NCI-H526 treated with DMSO at 0.1 percent for 48 hours (cell line): ENCODE results near the gene PCDHA1.
A peak's percentile ranks its signal among the peaks of the same experiment; 100 is the strongest.

Source experiments
- DNase-seq: peaks from one replicate; lab custom pipeline; 2025; lab: John Stamatoyannopoulos, UW

Gene PCDHA1

GRCh38 chr5:140923601-140924000 is 137.7 kb downstream of the PCDHA1 start:
- DNase-seq, result no peak

DNA sequence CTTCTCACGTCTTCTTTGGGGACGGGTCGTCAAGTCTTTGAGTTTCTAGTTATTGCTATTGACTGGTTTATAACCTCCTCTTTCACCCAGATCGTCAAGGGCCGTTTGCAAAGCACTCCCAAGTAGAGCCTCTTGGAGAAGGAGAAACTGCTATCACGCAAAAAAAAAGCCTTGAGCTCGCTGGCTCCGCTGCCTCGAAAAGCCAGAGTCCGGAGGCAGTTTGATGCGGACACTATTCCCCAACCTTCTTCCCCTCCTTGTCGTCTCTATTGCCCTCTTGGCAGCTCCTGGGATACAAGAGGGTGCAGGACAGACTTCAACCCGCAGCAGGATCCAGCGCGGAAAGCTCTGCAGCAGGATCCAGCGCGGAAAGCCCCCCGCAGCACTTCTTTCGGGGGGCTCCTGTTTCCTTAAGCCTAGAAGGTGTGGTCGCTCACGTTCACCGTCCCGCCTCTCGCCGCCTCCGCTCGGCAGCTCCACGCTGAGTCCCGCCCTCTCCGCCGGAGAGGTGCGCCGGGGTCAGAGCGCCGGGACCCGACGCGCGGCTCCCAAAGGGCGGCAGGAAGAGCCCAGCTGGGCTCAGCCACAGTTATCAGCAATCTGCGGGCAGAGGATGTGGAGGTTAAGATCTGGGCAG is 140.0 kb downstream of the PCDHA1 start, which contains the start of gene PCDHAC1:
PCDHAC1 (plus strand) TSS at position 494 of the 637 bp plus-strand sequence. CDS start 594 bp downstream, outside the sequence.
- peak; percentile 70 for DNase-seq

- peak; percentile 82 for DNase-seq
Observed at GRCh38 chr5:140926443-140927227, 140.7 kb downstream of the PCDHA1 start.

DNA sequence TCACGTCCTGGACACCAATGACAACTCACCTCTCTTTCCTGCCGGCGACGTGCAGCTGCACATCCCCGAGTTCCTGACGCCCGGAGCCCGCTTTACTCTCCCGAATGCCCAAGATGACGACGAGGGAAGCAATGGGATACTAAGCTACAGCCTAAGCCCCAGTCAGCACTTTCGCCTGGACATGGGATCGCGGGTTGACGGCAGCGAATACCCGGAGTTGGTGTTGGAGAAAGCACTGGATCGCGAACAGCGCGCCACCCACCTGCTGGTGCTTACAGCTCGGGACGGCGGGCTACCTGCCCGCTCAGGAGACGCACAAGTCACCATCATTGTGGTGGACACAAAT is 141.3 kb downstream of the PCDHA1 start:
- DNase-seq, result no peak

- no peak for DNase-seq
Observed at GRCh38 chr5:140934964-140935606, 149.1 kb downstream of the PCDHA1 start.

DNA sequence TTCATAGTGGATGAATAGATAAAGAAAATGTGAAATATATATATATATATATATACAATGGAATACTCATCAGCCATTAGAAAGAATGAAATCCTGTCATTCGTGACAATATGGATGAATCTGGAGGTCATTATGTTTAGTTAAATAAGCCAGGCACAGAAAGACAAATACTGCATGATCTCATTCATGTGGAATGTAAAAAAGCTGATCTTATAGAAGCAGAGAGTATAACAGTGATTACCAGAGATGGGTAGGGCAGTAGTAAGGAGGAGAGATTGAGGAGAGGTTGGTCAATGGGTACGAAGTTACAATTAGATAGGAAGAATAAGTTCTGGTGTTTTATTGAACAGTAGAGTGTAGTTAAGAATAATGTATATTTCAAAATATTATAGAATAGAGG is 160.6 kb downstream of the PCDHA1 start:
- no peak for DNase-seq

- no peak for DNase-seq
Observed at GRCh38 chr5:140951636-140952035, 165.7 kb downstream of the PCDHA1 start.

DNA sequence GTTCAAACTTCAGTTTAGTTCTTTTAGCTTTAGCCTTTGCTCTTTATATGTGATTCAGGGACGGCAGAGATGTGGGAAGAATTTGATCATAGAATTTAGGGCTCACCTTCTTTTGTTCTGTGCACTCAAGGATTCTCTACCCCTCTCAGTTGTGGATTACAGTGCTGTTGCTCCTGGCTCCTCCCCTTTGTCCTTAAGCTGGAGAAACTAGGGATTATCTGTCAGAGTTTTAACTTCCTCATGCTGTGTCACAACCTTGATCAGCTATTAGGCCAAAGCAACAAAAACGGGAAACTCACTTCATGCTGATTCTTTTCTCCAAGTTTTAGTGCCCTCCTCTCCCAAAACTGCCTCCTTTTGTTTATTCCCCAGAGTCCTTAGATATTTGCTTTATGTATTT is 167.3 kb downstream of the PCDHA1 start:
- no peak for DNase-seq

GRCh38 chr5:140962190-140962589 is 176.2 kb downstream of the PCDHA1 start:
- no peak for DNase-seq

GRCh38 chr5:140964356-140964755 is 178.4 kb downstream of the PCDHA1 start:
- no peak for DNase-seq

DNA sequence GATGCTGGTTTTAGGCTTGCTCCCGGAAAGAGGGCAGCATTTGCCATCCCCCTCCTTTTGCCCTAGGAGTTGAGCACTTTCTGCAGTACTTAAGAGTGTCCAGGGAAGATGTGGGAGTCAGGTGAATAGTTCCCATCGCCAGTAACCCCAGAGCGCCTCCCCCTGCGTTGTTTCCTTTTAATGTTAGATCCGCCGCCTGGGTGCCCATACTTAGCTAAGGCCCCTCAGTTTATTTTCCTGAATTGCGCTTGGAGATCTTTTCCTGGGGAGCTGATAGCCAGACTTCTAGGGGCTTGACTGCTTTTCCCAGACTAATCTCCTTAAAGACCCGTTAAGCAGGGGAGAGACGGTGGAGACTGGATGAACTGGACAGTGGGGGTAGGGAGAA is 180.0 kb downstream of the PCDHA1 start:
- no peak for DNase-seq

- peak; percentile 64 for DNase-seq
Observed at GRCh38 chr5:140966293-140967225, 180.6 kb downstream of the PCDHA1 start, which contains the start of gene PCDHAC2. TSS of gene PCDHAC2 (plus strand) at chr5:140966476. CDS start at chr5:140966767, 291 bp downstream.

DNA sequence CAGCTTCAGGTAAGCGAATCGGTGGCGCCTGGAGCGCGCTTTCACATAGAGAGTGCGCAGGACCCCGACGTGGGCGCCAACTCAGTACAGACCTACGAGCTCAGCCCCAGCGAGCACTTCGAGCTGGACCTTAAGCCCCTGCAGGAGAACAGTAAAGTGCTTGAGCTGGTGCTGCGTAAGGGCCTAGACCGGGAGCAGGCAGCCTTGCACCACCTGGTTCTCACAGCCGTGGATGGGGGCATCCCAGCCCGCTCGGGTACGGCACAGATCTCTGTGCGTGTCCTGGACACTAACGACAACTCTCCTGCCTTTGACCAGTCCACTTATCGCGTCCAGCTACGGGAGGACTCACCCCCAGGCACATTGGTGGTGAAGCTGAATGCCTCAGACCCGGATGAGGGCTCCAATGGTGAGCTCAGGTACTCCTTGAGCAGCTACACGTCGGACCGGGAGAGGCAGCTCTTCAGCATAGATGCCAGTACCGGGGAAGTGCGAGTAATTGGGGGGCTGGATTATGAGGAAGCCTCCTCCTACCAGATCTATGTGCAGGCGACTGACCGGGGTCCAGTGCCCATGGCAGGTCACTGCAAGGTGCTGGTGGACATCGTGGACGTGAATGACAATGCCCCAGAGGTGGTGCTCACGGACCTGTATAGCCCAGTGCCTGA is 181.4 kb downstream of the PCDHA1 start:
- no peak for DNase-seq

GRCh38 chr5:140969880-140970279 is 183.9 kb downstream of the PCDHA1 start:
- no peak for DNase-seq

DNA sequence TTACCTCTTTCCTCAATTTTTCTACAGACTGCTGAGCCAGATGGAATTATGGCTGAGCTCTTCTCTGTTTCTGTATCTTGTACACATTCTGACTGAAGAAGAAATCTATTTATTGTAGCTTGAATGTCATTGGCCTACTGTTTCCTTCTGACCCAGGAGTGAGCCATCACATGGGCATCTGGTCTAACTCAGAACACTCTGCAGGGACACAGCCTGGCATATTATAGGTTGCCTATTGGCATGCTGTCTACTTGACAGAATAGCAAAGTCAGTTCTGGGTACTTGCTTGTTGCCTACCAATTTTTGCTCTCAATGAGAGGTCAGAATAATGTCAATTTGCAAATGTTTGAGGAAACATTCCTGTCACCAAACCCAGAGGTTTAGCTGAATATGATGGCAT is 187.6 kb downstream of the PCDHA1 start:
- no peak for DNase-seq

- no peak for DNase-seq
Observed at GRCh38 chr5:140977003-140977402, 191.1 kb downstream of the PCDHA1 start.

DNA sequence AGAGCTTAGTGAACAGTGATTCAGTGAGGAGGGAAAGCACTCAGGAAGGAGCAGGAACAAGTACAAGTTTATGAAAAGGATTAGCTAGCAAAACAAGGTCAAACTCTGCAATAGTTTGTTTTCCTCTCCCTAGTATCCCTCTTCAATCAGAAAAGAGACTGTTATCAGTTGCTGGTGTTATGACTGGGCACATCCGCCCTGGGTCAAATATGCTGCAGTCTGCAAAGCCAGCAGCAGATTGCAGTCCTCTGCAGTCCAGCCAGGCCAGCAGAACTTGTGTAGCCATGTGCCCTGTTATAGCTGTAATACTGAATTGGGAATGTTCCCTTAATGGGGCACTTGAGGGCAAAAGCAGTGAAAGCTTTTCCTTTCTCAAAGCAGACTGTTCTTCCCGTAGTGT is 192.3 kb downstream of the PCDHA1 start:
- no peak for DNase-seq

DNA sequence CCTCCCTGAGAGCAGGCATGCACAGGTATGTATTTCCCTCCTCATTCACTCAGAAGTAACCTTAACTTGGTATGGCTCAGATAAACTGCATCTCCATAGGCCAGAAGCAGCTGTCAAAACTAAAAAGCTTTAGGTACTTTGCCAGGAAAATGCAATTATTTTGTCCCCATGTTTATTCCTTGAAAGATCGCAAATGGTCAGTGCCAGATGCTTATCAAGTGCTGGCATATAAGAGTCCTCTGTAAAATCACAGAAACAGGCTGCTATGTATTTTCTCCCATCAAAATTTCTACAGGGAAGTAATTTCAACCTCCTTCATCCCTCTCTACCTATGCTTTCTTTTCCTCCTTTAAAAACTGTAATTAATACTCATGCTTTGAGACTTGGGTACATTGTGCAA is 193.0 kb downstream of the PCDHA1 start:
- no peak for DNase-seq

GRCh38 chr5:140982083-140982716 is 196.3 kb downstream of the PCDHA1 start:
- no peak for DNase-seq

- no peak for DNase-seq
Observed at GRCh38 chr5:140986117-140986521, 200.2 kb downstream of the PCDHA1 start.

DNA sequence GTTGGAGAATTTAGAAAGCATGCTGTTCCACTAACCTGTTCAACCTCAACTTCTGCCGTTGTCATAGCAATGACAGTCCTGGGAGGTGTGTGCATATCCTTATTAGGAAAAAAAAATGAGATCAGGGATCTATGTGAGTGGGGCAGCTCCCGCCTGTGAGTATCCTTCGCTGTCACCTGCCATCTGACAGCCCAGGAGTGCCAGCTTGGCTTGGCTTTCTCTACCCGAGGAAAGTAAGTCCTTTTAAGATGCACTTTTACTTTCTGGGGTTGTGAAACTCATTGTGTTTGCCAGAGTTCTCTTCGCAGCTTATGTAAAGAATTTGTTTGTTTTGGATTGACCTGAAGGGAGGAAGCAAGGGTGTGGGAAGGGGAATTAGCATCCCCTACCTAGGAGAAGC is 202.2 kb downstream of the PCDHA1 start:
- no peak for DNase-seq
